Epithelial cell of prostate (primary cell): ENCODE results near the gene PXDN.

Experiments used
- DNase-seq: peaks from one replicate; pipeline ENCODE4 v3.0.0-alpha.2; 2011; ENCODE audit warnings: low read depth, low spot score
- H3K27ac ChIP-seq: fragments of 450-650 bp; 2 replicates; pipeline ENCODE4 v1.5.1; 2017; ENCODE audit warnings: mild to moderate bottlenecking

Gene PXDN

DNA sequence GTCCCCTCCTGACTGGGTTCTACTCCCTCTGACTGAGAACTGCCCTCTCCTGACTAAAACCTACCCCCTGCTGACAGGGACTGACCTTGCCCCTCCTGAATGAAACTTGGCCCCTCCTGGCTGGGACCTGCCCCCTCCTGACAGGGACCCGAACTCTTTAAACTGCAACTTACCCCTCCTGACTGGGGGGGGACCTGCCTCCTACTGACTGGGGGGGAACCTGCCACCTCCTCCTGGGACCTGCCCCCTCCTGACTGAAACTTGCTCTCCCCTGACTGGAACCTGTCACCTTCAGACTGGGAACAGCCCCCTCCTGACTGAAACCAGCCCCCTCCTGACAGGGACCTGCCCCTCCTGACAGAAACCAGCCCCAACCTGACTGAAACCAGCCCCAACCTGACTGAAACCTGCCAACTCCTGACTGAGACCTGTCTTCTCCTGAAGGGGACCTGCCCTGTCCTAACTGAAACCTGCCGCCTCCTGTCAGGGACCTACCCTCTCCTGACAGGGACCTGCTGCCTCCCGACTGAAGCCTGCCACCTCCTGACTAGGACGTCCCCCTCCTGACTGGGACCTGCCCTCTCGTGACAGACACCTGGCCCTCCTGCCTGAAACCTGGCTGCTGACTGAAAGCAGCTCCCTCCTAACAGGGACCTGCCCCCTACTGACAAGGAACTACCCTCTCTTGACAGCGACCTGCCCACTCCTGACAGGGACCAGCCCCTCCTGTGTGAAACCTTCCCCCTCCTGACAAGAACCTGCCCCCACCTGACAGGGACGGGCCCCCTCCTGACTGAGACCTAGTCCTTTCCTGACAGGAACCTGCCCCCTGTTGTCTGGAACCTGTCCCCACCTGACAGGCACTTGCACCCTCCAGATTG is 87.1 kb downstream of the PXDN start:
- DNase-seq = peak; percentile 41
- no peak overlapping the region for H3K27ac ChIP-seq

DNA sequence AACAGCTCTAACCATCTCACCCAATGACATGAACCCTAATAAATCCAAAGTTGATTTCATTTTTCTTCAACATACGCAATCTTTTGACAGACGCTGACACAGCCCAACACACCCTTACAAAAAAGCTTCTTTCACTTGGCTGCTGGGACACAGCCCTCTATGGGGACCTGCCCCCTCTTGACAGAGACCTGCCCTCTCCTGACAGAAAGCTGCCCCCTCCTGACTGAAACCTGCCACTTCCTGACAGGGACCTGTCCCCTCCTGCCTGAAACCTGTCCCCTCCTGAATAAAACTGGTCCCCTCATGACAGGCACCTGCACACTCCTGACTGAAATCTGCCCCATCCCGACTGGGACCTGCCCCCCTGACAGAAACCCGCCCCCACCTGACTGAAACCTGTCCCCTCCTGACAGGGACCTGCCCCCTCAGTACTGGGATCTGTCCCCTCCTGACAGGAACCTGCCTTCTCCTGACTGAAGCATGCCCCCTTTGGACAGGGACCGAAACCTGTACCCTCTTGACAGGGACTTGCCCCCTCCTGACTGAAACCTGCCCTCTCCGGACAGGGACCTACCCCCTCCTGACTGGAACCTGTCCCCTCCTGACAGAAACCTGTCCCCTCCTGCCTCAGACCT is 87.9 kb downstream of the PXDN start:
- no peak overlapping the region for H3K27ac ChIP-seq
- no peak for DNase-seq

DNA sequence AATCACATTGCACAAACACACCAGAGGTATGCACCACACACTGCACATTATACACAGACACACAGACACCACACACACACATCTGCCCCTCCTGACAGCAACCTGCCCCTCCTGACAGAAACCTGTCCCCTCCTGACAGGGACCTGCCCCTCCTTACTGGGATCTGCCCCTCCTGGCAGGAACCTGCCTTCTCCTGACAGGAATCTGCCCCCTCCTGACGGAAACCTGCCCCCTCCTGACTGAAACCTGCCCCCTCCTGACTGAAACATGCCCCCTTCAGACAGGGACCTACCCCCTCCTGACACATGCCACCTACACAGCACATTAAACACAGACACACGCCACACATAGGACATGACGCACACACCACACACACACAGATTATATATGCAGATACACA is 88.9 kb downstream of the PXDN start:
- DNase-seq = no peak
- no peak overlapping the region for H3K27ac ChIP-seq

DNA sequence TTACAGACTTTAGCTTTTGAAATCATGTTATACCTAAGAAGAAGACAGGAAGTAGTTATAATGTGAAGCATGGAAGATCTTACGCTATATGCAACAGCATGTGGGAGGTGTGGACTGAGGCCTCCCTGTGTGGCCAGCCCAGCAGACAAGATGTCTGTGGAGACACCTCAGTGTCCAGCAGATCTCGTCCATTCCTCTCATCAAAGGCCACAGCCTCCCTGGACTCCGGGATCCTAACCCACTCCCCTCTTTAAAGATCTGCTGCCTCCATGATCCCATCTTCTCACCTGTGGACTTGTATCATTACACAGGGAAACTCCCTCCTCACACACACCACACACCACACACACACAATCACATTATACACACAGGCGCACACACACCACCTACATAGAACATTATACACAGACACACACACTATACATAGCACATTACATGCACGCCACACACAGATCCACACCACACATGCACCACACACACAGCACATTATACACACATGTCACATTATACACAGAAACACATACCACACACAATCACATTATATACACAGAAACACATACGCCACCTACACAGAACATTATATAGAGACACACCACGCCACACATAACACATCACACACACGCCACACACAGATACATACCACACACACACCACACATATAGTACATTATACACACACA is 89.5 kb downstream of the PXDN start:
- no peak for DNase-seq
- peak overlapping the region; percentile 54 for H3K27ac ChIP-seq

DNA sequence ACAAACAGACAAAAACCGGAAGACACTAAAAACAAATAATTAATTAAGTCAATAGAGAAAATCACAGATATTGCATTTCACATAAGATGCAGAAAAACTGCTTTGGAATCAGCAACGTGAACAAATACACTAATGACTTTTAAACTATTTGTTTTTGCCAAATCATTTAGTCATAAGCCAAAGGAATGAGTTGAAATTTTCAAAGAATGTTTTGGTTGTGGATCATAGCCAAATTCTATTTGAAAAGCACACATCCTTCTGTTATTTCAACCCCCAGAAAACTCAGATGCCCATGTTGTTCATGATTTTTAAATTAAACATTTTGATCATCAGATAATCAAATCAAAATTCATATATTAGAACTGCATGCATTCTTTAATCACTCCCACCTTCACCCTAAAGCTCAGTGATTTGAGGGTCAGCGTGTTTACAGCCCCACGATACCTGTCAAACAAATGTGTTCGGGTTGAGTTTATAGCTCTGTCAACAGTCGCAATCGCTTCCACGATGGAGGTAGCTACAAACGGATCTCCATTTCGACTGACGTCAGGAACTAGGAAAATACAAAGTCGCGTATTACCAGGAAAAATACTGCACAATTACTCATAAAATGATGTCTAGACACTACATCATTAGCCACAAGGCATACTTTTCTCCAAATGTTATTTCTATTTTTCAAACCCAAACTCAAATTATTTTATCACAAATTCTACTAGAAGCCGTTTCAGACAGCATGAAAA is 90.2 kb downstream of the PXDN start:
- DNase-seq = no peak
- H3K27ac ChIP-seq = peak overlapping the region; percentile 54

DNA sequence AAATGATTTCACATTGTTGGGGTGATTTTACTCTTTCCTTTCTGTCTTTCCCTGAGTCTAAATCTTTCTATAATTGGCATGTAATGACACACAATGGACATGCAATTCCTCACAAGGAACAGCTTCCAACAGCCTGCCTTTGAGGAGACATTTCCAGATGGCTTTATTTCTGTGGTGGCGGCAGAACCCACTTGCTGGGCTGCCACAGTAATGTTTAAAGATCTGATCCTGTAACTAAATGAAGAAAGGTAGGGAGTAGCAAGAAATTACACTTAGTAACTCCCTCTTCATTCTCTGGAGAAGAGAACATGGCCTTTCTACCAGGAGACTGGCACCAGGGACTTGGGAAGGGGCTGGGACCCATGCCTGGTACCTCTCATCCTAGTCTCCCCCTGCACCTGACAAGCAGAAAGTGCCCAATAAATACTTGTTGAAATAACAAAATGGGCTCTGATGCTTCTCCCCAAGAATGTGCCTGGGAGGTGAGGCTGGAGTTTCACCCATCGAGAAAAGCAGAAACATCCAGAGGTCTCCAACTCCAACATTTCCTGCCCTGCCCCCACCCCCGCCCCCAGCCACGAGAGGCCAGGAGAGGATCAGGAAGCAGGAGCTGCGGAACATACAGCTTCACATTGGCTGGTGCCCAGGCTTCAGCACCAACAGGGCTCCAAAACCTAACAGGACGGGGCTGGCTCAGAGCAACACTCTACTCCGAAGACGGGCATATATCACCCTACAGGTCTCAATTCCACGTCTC is 92.1 kb downstream of the PXDN start:
- DNase-seq = no peak
- H3K27ac ChIP-seq = no peak overlapping the region

DNA sequence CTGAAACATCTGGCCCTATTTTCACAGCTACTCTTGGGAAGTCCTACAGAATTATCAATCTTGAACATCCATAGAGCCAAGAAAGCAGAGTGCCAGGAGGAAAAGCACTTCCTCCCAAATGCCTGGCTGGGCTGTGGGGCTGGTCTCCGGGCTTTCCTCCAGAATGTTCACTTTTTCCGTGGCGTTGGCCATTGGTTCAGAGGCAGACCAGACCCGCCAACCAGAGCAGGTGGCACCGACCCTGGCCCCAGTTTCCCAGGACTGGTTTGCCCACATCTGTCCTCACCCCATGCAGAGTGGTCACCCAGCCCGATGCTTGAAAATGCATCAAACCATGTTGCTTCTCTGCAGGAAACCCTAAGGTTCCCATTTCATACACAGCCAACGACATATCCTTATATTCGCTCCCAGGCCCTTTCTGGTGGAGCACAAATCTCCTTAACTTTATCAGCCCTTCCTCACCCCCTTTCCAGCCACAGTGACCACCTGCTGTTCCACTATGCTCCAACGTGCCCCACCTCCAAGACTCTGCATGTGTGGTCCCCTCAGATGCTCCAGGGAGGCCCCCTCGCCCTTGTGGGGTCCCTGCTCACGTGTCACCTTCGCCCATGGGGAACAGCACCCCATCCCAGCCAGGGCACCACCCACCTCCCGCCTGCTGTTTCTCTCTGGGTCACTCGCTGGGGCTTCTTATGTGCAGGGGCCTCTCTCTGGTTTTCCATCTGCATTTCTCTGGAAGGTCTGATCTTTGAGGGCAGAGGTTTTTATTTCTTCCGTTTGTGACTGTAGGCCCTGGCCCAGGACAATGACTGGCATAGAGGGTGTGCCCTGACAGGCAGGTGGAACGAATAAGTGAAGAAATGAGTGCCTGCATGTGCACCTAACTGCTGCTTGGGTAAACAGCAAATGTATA is 92.9 kb downstream of the PXDN start:
- no peak for DNase-seq
- H3K27ac ChIP-seq = no peak overlapping the region

DNA sequence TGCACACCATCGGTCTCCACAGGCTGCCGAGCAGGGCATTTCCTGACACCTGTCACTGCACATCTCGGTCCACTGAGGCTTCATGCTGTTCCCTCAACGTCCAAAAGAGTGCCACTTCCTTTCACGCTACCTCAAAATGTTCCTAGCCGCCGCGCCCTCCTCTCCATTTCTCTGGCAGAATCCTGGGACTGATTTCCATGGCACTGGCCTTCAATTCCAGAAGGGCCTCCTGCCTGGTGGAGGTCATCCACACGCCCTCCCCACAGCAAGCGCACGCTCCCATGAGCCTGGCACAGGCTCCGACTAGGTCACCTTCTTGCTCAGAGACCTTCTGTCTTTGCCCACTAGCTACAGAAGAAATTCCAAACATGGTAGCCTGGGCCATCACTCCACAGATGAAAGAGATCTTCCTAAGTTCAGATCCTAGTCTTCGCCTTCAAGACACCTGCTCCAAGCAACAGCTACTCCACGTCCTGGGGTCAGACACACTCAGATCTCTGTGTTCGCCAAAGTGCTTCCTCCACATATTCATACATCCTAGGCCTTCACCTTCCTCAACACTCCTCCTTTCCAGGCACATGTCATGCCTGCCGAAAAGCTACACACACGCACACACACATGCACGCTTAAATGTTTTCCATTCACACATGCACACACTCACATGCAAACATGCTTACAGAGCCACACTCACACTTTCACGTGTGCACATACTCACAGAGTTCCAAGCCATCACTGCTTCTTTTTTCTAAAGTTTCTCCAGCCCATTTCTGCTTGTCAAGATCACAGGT is 94.0 kb downstream of the PXDN start:
- no peak for DNase-seq
- no peak overlapping the region for H3K27ac ChIP-seq

DNA sequence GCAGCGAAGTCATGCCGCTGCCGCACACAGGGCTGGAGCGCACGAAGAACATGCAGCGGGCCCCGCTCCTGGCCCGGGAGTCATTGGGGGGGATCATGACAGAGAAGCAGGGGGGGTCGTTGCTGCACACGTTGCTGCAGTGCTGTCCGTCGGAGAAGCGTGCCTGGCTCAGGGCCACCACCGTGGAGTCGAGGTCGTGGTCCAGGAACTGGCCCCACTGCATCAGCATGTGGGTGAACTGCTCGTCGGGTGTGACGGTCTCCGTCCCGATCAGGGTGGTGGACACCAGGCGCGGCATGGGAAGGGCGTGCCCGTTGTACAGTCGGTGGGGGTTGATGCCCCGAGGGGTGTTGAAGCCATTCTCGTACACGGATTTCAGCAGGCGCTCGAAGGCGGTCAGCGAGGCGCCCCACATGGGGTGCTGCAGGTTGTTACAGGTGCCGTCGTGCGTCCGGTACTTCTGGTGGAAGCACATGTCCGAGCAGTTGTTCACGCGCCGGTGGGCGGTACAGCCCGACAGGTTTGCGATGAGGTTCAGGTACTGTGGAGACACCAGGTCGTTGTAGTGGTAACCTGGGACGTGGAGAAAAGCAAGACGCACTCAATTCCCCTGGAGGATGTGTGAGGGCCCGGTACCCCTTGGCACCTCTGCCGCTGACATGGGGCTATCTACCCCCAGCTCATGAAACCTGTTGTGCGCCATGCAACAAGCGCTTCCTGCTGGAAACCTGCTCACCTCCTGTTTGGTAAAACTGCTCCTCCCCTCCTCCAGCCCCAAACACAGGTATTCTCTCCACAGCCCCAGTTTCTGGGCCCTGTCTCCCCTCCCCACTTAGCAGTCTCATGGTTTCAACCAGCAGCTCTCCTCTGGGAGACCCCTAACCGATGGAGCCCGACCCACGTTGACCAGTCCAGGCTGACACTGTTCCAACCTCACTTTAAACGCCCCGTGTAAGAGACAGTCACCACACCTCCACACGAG is 94.9 kb downstream of the PXDN start:
- H3K27ac ChIP-seq = no peak overlapping the region
- no peak for DNase-seq

DNA sequence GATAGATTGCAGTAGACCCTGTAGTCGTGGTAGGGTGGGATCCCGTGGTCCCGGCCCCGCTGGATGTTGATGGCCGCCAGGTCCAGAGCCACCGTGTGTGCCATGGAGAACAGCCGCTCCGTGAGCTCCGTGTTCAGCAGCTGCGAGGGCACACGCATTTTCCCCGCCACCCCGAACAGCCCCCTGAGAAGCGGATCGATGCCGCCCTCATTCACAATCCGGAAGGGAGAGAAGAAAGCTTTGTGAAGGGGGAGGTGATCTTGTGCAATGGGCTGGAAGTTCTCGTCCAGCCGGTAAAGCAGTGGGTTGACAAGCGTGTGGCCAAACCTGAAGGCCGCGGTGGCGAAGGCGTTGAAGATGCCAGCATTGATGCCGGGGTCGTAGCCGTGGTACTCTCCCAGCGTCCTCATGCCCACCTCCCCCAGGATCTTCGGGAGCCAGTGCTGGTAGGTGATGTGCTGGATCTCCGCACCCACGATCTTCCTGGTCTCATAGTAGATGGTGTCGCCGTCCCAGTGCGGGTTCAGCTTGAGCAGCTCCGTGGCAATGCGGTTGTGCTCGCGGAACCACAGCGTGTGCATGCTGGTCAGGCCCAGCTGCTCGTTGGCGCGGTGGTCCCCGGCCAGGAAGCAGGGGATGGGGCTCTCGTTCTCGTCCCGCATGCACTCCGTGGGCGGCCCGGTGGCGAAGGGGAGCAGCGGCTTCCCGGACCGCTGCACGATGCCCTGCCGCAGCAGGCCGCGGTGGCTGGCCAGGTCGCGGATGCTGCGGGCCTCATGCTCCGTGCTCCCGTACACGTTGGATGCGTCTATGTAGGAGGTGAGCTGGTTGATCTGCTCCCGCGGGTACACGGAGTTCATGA is 95.8 kb downstream of the PXDN start:
- no peak for DNase-seq
- H3K27ac ChIP-seq = no peak overlapping the region

DNA sequence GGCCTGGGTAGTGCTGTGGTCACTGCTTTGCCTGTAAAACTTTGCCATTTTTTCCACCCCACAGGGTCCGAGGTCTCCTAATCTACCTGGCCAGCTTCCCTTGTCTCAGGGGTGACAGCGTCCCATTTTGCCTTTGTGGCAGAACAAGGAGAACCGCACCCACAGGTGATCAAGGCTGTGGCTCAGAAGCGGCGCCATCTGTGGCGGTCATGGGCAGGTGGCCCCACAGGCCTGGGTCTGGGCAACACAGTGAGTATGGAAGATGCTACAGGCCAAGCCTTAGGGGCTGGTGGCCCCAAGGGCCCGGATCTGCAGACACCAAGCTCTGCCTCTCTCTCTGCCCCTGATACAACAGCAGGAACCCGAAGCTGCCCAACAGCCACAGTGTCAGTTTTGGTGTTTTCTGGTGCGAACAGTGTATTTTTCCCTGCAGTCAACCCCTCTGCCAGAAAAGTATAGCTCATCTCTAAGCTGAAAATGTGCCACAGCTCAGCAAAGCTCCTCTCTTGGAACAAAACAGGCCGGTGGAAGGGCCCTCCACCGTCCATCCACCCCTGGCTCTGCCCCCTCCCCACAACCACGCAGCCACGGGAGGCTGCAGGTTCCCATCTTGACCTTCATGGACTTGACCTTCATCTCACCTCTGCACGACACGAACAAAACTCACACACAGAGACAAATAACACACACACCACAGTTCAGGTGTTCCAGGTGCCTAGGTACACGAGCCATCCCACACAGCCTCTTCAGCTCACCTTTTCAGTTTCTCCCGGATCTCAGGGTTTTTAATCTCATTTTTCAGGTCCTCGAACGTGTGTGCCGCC is 96.7 kb downstream of the PXDN start:
- no peak overlapping the region for H3K27ac ChIP-seq
- no peak for DNase-seq

DNA sequence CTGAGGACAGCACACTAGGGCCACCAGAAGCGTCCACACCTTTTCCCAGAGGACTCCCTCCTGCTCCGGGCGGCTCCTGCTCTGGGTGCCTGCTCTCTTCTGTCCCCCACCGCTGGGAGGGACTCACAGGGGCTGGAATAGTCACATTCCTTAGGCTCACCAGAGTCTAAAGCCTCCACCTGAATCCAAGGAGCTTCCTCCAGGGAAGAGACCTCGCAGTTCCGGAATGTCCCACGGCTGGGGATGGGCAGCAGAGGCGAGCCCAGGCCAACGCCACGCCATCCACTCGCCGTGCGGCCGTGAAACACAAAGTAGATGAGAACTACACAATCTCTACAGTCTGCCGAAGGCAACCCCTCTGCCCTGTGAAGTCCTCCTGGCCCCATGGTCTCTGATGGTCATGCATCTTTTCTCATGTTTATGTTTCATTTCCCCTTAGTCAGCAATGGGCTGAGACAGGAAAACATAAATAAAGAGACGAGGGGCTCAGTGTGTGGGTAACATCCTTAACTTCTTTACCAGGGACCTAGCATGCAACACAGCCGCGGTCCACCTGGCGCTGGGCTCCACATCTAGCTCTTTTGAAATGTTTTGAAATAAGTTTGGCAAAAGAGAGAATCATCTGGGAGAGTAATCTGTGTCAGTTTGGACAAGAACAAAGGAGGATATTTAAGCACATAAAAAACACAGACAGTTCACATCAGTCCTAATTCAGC is 98.4 kb downstream of the PXDN start:
- no peak for DNase-seq
- H3K27ac ChIP-seq = no peak overlapping the region

DNA sequence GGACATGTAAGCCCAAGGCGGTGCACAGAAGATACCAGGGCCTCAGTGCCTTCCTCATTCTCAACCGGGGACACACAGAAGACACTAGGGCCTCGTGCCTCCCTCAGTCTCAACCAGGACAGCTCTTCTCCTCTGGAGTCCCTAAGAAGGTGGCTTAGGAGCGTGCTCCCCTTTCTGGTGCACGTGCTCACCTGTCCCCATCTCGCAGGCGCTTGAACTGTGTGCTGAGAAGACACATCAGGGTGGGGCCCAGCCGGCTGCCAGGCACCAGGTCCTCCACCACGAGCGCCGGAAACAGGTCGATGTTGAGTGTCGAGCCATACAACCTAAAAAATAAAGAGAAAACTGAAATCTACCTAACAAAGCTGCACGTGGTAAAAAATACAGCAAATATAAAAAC is 99.9 kb downstream of the PXDN start:
- no peak for DNase-seq
- no peak overlapping the region for H3K27ac ChIP-seq

DNA sequence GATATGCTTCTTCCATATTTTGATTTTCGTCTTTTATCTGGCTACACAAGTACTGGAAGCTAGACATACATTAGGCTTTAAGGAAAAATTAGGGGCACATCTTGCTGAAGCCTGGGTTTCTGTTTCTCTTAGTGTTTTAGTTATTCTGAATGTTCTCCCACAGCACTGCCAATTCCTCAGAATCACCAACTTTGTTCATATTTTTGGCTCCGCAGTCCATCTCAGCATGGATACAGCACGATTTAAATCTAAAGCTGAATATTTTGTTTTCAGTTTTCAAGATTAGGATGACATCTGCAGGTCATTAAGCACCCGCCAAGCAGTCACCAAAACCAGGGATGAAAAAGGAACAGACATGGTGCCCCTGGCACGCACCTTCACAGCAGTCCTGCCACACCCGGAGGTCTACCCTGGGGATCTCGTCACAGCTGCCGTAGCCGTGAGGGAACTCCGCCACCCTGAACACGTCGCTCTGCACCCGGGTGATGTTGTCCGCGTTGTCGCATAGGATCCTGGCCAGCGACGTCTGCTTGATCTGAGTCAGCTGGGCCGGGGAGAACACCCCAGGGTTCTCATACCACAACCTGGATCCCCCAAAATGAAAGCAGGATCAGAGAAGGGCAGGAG is 101.2 kb downstream of the PXDN start:
- H3K27ac ChIP-seq = no peak overlapping the region
- DNase-seq = no peak
